Measurements from ENCODE around the gene MYOCD.

MYOCD gene

DNA sequence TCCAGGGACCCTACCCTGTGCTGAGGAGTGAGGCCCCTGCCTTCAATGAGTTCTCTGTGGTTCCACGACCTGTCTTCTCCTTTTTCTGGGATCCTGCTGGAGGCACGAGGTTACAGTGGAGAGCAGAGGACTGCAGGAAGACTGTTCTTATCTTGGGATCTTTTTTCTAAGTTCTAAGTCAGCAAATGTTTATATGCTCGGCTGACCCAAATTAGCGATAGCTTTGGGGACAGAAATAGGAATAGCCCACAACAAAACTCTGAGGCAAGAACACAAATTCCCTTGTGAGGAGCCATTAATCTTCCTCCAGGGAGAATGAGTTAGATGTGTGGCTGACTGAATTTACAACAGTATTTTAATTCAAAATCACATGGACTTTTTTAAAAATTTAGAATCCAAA is 46.7 kb downstream of the MYOCD start:
- Histone ChIP-seq H3K36me3 (ENCODE audit: control insufficient read depth, insufficient read depth, low read length) (no peaks in the 10 kb centered on the region), H2AFZ (peak overlapping the region; percentile 31), H3K9me3 (ENCODE audit: control insufficient read depth, low read length) (no peaks in the 10 kb centered on the region), H3K9ac (no peak overlapping the region), H3K27me3 (ENCODE audit: control insufficient read depth, insufficient read depth, low read length) (no peaks in the 10 kb centered on the region), H3K27ac (peak overlapping the region; percentile 21), H3K79me2 (no peaks in the 10 kb centered on the region), H3K4me1 (peaks cover 15% of the 10 kb centered on the region), H3K4me3 (ENCODE audit: low read depth, low read length) (no peak overlapping the region), H3K4me2 (ENCODE audit: low read length) (peak overlapping the region; percentile 49)
- TF ChIP-seq, protein P1, sequence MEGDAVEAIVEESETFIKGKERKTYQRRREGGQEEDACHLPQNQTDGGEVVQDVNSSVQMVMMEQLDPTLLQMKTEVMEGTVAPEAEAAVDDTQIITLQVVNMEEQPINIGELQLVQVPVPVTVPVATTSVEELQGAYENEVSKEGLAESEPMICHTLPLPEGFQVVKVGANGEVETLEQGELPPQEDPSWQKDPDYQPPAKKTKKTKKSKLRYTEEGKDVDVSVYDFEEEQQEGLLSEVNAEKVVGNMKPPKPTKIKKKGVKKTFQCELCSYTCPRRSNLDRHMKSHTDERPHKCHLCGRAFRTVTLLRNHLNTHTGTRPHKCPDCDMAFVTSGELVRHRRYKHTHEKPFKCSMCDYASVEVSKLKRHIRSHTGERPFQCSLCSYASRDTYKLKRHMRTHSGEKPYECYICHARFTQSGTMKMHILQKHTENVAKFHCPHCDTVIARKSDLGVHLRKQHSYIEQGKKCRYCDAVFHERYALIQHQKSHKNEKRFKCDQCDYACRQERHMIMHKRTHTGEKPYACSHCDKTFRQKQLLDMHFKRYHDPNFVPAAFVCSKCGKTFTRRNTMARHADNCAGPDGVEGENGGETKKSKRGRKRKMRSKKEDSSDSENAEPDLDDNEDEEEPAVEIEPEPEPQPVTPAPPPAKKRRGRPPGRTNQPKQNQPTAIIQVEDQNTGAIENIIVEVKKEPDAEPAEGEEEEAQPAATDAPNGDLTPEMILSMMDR (IDR thresholded peaks at IDR 0.05): no peak

DNA sequence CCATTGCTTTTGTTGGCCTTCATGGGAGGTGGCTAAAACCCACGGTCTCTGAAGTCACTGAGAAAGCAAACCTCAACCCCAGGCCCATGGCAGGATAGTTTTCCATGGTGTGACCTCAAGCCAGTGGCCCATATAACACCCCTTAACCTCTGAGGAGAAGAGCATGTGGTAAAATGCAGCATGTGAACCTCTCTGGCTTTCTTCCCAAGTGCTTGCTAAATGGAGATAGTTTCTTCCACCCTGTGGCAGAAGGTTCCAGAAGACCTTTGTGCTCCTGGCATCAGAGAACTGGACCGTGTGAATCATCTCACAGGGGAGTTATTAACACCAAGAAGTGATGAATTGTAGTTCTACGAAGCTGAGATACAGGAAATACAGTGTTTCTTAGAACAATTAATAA is 47.3 kb downstream of the MYOCD start:
- peaks cover 17% of the 10 kb centered on the region for H3K4me1 ChIP-seq
- no peaks in the 10 kb centered on the region for H3K36me3 ChIP-seq (ENCODE audit: control insufficient read depth, insufficient read depth, low read length)
- no peaks in the 10 kb centered on the region for H3K79me2 ChIP-seq
- no peaks in the 10 kb centered on the region for H3K27me3 ChIP-seq (ENCODE audit: control insufficient read depth, insufficient read depth, low read length)
- no peaks in the 10 kb centered on the region for H3K9me3 ChIP-seq (ENCODE audit: control insufficient read depth, low read length)
- H3K27ac ChIP-seq: peak overlapping the region; percentile 21
- TF ChIP-seq, protein P1 (IDR thresholded peaks at IDR 0.05): no peak
- peak overlapping the region; percentile 49 for H3K4me2 ChIP-seq (ENCODE audit: low read length)
- H3K4me3 ChIP-seq (ENCODE audit: low read depth, low read length): no peak overlapping the region
- peak overlapping the region; percentile 33 for H2AFZ ChIP-seq
- no peak overlapping the region for H3K9ac ChIP-seq

DNA sequence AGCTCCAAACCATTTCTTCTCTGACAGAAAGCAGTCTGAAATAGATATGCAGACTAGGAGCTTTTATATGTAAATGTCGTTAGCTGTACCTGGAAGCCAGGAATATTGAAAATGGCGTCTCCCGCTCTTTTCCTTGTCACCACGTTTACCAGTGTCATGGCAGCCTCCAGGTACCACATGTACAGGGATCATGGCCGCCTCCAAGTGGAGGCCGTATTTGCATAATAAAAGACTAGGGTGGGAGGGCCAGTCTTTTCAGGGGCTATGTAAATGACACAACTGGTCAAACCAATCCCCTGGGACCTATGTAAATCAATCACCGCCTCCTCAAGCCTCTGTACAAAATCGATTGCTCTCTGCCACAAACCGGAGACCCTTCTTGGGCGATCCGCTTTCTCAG is 54.3 kb downstream of the MYOCD start:
- no peaks in the 10 kb centered on the region for H3K79me2 ChIP-seq
- H3K4me1 ChIP-seq: peaks cover 2% of the 10 kb centered on the region
- H3K27me3 ChIP-seq (ENCODE audit: control insufficient read depth, insufficient read depth, low read length): no peaks in the 10 kb centered on the region
- no peak overlapping the region for H3K4me2 ChIP-seq (ENCODE audit: low read length)
- no peaks in the 10 kb centered on the region for H3K36me3 ChIP-seq (ENCODE audit: control insufficient read depth, insufficient read depth, low read length)
- no peak overlapping the region for H3K9ac ChIP-seq
- TF ChIP-seq, protein P1 (IDR thresholded peaks at IDR 0.05): no peak
- H2AFZ ChIP-seq: no peak overlapping the region
- H3K9me3 ChIP-seq (ENCODE audit: control insufficient read depth, low read length): no peaks in the 10 kb centered on the region
- no peak overlapping the region for H3K4me3 ChIP-seq (ENCODE audit: low read depth, low read length)
- no peak overlapping the region for H3K27ac ChIP-seq

DNA sequence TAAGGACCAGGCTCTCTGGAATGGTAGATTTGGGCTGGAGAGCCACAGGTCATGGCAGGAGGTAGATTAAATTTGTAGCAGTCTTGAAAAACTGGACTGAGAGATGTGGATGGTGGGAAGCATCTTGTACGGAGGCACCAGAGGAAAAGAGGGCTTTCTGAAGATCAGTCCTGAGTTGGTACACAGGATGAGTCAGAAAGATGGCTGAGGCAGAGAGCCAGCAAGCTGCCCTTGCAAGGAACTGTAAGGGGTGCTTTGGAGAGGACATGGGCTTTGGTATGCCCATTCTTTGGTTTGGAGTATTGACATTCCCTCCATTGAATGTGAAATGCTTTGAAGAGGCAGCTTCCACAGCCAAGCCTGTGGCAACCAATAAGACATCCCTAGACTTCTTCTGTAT is 55.9 kb downstream of the MYOCD start:
- Histone ChIP-seq H3K4me2 (ENCODE audit: low read length) (no peak overlapping the region), H3K9me3 (ENCODE audit: control insufficient read depth, low read length) (no peaks in the 10 kb centered on the region), H3K79me2 (no peaks in the 10 kb centered on the region), H3K27me3 (ENCODE audit: control insufficient read depth, insufficient read depth, low read length) (no peaks in the 10 kb centered on the region), H2AFZ (no peak overlapping the region), H3K4me3 (ENCODE audit: low read depth, low read length) (no peak overlapping the region), H3K27ac (no peak overlapping the region), H3K36me3 (ENCODE audit: control insufficient read depth, insufficient read depth, low read length) (no peaks in the 10 kb centered on the region), H3K4me1 (peaks cover 10% of the 10 kb centered on the region), H3K9ac (no peak overlapping the region)
- TF ChIP-seq, protein P1 (IDR thresholded peaks at IDR 0.05): no peak

DNA sequence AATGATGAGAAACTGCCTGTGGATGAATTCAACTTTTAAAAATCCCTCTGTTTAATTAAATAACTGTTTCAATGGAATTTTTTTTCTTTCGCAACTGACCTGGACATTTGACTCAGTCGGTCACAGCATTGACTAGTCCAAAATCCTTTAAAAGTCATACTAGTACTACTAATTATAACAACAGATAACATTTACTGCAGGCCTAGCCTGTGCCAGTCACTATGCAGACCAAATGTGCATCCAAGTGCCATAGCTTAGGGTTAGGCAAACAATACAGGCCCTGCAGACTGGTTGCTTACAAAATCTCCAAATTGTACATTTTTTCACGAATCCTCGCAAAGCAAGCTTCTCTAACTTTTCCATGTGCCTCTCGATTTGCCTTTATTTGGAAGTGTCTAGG is 56.6 kb downstream of the MYOCD start:
- H3K27ac ChIP-seq: no peak overlapping the region
- H3K36me3 ChIP-seq (ENCODE audit: control insufficient read depth, insufficient read depth, low read length): no peaks in the 10 kb centered on the region
- no peaks in the 10 kb centered on the region for H3K79me2 ChIP-seq
- no peak overlapping the region for H3K4me2 ChIP-seq (ENCODE audit: low read length)
- H3K4me3 ChIP-seq (ENCODE audit: low read depth, low read length): no peak overlapping the region
- H2AFZ ChIP-seq: no peak overlapping the region
- no peak overlapping the region for H3K9ac ChIP-seq
- H3K27me3 ChIP-seq (ENCODE audit: control insufficient read depth, insufficient read depth, low read length): no peaks in the 10 kb centered on the region
- H3K4me1 ChIP-seq: peaks cover 15% of the 10 kb centered on the region
- TF ChIP-seq, protein P1 (IDR thresholded peaks at IDR 0.05): no peak
- H3K9me3 ChIP-seq (ENCODE audit: control insufficient read depth, low read length): no peaks in the 10 kb centered on the region

Data from parathyroid adenoma (tissue), 2 donors.